ENCODE results near the gene NOPCHAP1.
A peak's percentile ranks its signal among the peaks of the same experiment; 100 is the strongest.
"Not testable (repeated sequence)": the region's sequence is repeated elsewhere in the genome, so short reads cannot be mapped to it uniquely, and the experiment has no call there.

The NOPCHAP1 gene

GRCh38 chr12:104966677-104967076 lies 19.4 kb upstream of the NOPCHAP1 start:
- TF ChIP-seq, protein P1, sequence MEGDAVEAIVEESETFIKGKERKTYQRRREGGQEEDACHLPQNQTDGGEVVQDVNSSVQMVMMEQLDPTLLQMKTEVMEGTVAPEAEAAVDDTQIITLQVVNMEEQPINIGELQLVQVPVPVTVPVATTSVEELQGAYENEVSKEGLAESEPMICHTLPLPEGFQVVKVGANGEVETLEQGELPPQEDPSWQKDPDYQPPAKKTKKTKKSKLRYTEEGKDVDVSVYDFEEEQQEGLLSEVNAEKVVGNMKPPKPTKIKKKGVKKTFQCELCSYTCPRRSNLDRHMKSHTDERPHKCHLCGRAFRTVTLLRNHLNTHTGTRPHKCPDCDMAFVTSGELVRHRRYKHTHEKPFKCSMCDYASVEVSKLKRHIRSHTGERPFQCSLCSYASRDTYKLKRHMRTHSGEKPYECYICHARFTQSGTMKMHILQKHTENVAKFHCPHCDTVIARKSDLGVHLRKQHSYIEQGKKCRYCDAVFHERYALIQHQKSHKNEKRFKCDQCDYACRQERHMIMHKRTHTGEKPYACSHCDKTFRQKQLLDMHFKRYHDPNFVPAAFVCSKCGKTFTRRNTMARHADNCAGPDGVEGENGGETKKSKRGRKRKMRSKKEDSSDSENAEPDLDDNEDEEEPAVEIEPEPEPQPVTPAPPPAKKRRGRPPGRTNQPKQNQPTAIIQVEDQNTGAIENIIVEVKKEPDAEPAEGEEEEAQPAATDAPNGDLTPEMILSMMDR (IDR thresholded peaks at IDR 0.05; ENCODE audit: extremely low read depth, missing control alignments): no peak
- peak; percentile 36 for DNase-seq (ENCODE audit: low spot score)

DNA sequence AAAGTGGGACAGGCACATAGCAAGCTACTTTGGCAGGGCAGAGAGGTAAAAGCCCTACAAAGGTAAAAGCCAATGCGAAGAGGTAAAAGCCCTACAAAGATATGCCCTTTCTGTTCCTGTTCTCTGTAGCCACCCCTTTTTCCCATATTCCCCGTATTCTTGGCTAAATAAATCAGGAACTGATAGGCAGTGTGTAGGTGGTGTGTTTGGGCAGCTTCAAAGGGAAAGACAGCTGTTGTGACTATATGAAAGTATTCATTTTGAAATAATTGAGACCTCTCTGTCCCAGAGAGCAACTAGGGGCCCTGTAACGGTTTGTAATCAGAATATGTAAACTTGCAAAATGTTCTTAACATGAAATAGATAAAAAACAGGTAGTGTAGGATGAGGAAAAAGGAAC lies 16.8 kb upstream of the NOPCHAP1 start:
- no peak for DNase-seq (ENCODE audit: low spot score)
- TF ChIP-seq, protein P1 (IDR thresholded peaks at IDR 0.05; ENCODE audit: extremely low read depth, missing control alignments): no peak

DNA sequence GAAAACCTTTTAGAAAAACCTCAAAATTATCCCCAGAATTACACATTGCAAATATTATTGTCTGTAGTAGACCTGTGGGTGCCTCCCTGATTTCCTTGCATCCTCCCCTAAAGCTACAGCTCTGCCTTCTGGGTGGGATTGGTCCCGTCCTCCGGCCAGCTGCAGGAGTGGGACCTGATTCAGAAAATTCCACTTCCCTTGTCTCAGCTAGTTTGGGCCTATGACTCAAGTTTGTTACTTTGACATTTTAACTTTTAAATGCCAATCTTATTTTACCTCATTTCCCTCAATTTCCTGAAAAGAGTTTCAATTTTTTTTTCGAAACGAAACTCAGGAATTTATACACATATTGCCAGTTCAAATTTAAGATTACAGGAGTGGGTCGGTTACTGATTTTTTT lies 14.8 kb upstream of the NOPCHAP1 start:
- TF ChIP-seq, protein P1 (IDR thresholded peaks at IDR 0.05; ENCODE audit: extremely low read depth, missing control alignments): no peak
- DNase-seq (ENCODE audit: low spot score): no peak

DNA sequence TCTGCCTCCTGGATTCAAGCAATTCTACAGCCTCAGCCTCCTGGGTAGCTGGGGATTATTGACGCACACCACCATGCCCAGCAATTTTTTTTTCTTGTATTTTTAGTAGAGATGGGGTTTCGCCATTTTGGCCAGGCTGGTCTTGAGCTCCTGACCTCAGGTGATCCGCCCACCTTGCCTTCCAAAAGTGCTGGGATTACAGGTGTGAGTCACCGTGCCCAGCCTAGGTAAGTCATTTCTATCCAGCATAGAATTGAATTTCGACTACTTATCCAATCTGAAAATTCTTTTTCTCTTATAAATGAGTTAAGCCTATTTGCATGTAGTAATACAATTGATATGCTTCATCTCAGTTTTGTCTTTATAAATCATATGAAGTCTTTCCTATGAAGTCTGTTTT lies 12.9 kb upstream of the NOPCHAP1 start:
- TF ChIP-seq, protein P1 (IDR thresholded peaks at IDR 0.05; ENCODE audit: extremely low read depth, missing control alignments): no peak
- DNase-seq (ENCODE audit: low spot score): no peak

DNA sequence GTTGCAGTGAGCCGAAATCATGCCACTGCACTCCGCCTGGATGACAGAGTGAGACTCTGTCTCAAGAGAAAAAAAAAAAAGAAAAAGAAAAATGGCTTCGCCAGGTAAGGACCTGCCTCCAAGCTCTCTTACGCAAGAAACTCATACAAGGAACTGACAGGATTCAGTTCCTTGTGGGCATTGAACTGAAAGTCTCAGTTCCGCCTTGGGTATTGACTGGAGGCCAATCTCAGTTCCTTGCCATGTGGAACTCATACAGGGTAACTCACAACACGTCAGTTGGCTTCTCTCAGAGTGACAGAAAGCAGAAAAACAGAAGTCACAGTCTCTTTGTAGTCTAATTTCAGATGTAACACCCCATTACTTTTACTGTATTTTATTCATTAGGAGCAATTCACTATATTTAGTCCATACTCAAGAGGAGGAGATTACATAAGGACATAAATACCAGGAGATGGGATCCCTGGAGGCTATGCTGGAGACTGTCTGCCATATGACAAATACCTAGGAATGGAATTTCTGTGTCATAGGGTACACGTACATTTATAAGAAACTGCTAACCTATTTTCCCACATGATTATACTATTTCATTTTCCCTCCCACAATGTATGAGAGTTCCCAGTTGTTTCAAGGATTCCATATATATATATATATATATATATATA lies 11.4 kb upstream of the NOPCHAP1 start:
- TF ChIP-seq, protein P1 (IDR thresholded peaks at IDR 0.05; ENCODE audit: extremely low read depth, missing control alignments): no peak
- DNase-seq (ENCODE audit: low spot score): peak; percentile 64

DNA sequence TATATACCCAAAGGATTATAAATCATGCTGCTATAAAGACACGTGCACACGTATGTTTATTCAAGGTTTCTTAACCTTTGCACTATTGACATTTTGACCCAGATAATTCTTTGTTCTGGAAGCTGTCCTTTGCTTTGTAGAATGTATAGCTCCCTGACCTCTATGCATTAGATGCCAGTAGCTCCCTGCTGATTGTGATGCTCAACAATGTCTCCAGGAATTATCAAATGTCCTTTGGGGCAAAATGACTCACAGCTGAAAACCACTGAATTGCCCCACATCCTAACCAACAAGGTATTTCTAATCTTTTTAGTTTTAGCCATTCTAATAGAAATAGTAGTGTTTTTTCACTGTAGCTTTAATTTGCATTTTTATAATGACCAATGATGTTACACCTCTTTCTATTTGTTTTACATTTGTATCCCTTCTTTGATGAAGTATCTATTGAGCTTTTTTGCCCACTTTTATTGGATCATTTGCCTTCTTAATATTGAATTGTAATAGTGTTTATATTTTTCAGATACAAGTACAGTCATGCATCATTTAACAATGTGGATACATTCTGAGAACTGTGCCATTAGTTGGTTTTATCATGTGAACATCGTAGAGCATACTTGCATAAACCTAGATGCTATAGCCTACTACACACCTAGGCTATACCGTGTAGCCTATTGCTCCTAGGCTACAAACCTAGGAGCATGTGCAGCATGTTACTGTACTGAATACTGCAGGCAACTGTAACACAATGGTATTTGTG lies 10.4 kb upstream of the NOPCHAP1 start:
- TF ChIP-seq, protein P1 (IDR thresholded peaks at IDR 0.05; ENCODE audit: extremely low read depth, missing control alignments): no peak
- DNase-seq (ENCODE audit: low spot score): no peak

GRCh38 chr12:104976703-104977102 lies 9.4 kb upstream of the NOPCHAP1 start:
- TF ChIP-seq, protein P1 (IDR thresholded peaks at IDR 0.05; ENCODE audit: extremely low read depth, missing control alignments): no peak
- no peak for DNase-seq (ENCODE audit: low spot score)

DNA sequence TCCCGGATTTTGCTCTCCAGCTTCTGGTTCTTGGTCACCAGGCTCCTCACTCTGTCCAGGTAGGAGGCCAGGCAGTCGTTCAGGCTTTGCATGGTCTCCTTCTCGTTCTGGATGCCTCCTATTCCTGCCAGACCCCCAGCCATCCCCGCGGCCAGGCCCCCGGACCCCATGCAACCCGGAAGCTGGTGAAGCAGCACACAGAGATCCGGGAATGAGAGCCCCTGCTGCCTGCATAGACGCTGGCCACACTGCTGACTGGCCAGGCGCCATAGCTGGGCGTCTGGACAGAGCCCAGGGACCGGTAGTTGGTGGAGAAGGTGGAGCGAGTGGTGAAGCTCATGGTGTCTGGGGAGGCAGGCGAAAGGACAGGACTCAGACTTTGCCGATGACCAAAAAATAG lies 8.4 kb upstream of the NOPCHAP1 start:
- not testable (repeated sequence) for DNase-seq (ENCODE audit: low spot score)
